CD14-positive monocyte (primary cell): ENCODE results near the gene ADAMTS4. TPM values are rescaled to one million over a fixed set of nuclear protein-coding genes. Genes with fewer than 3 reads are reported as not detected.
A peak's percentile ranks its signal among the peaks of the same experiment; 100 is the strongest.

Experiments used
- DNase-seq, 3 donors: peaks; one replicate each; pipeline ENCODE4 v3.0.0-alpha.2; 2011 to 2022
- H2AFZ ChIP-seq: 2 replicates; pipeline ENCODE4 v1.6.0; 2012; ENCODE audit warnings: mild to moderate bottlenecking, low read depth, low read length, inconsistent platforms; ENCODE audit not compliant: insufficient read depth, poor library complexity, severe bottlenecking
- H3K27ac ChIP-seq, 2 donors: 1 replicate in 1 of 2; 2 replicates in 1 of 2; pipeline ENCODE4 v1.5.1; 2012 to 2013; ENCODE audit warnings: low read length in 2 of 2, control low read depth in 1 of 2, inconsistent platforms in 1 of 2, low read depth in 1 of 2, mild to moderate bottlenecking in 1 of 2
- H3K27me3 ChIP-seq, 2 donors: one replicate each; pipeline versions ENCODE4 v1.6.0 to v1.6.1; 2011 to 2013; ENCODE audit warnings: low read length in 2 of 2; ENCODE audit not compliant: control insufficient read depth in 2 of 2, insufficient read depth in 2 of 2
- H3K36me3 ChIP-seq, 2 donors: replicated peaks in 1 of 2; 1 replicate in 1 of 2; 2 replicates in 1 of 2; pipeline versions ENCODE4 v1.5.1 to v1.6.1; 2012 to 2013; ENCODE audit warnings: low read length in 2 of 2, control low read depth in 1 of 2, inconsistent platforms in 1 of 2, mild to moderate bottlenecking in 1 of 2; ENCODE audit not compliant: insufficient read depth in 2 of 2, control insufficient read depth in 1 of 2
- H3K4me1 ChIP-seq, 2 donors: 1 replicate in 1 of 2; 2 replicates in 1 of 2; pipeline versions ENCODE4 v1.5.1 to v1.6.1; 2012 to 2013; ENCODE audit warnings: low read length in 2 of 2, control low read depth in 1 of 2, inconsistent platforms in 1 of 2, mild to moderate bottlenecking in 1 of 2, moderate library complexity in 1 of 2; ENCODE audit not compliant: insufficient read depth in 2 of 2, control insufficient read depth in 1 of 2
- H3K4me2 ChIP-seq: replicated peaks from 2 replicates; pipeline ENCODE3; 2012; ENCODE audit warnings: low read length, moderate library complexity, mild to moderate bottlenecking; ENCODE audit not compliant: poor library complexity, severe bottlenecking; ENCODE audit errors: extremely low read depth
- H3K4me3 ChIP-seq, 3 experiments: fragments of 200-600 bp in 1 of 3; sonication (generic) in 1 of 3; replicated peaks in 1 of 3; 1 replicate in 2 of 3; 2 replicates in 1 of 3; pipeline ENCODE4 v1.5.1; 2011 to 2013; ENCODE audit warnings: low read length in 3 of 3, mild to moderate bottlenecking in 3 of 3, control low read depth in 2 of 3, low read depth in 2 of 3, inconsistent platforms in 1 of 3, moderate library complexity in 1 of 3
- H3K79me2 ChIP-seq: 2 replicates; pipeline ENCODE4 v1.6.0; 2012; ENCODE audit warnings: mild to moderate bottlenecking, control low read depth, inconsistent platforms, low read length, moderate library complexity; ENCODE audit not compliant: insufficient read depth
- H3K9ac ChIP-seq: 2 replicates; pipeline ENCODE4 v1.6.0; 2017; ENCODE audit warnings: low read length, mild to moderate bottlenecking; ENCODE audit not compliant: insufficient read depth, poor library complexity, severe bottlenecking
- H3K9me3 ChIP-seq, 2 donors: replicated peaks in 1 of 2; 1 replicate in 1 of 2; 2 replicates in 1 of 2; pipeline versions ENCODE4 v1.5.1 to v1.6.1; 2012 to 2013; ENCODE audit warnings: low read length in 2 of 2, control low read depth in 1 of 2; ENCODE audit not compliant: control insufficient read depth in 1 of 2, insufficient read depth in 1 of 2
- H4K20me1 ChIP-seq: 2 replicates; pipeline ENCODE4 v1.6.0; 2012; ENCODE audit warnings: mild to moderate bottlenecking, low read length, control low read depth, moderate library complexity; ENCODE audit not compliant: insufficient read depth
- H3K27ac Mint-ChIP-seq, 7 donors: one replicate each; pipeline ENCODE4 v1.8.0; 2020; ENCODE audit warnings: mild to moderate bottlenecking in 7 of 7, mixed read lengths in 7 of 7, moderate library complexity in 6 of 7, inconsistent platforms in 2 of 7
- H3K27me3 Mint-ChIP-seq, 3 donors: one replicate each; pipeline ENCODE4 v1.8.0; 2021 to 2022; ENCODE audit warnings: low read depth in 3 of 3, mild to moderate bottlenecking in 3 of 3, mixed read lengths in 3 of 3, moderate library complexity in 3 of 3, inconsistent platforms in 1 of 3
- H3K36me3 Mint-ChIP-seq, 2 donors: one replicate each; pipeline ENCODE4 v1.8.0; 2020; ENCODE audit warnings: mixed read lengths in 2 of 2, inconsistent platforms in 1 of 2, mild to moderate bottlenecking in 1 of 2
- H3K4me1 Mint-ChIP-seq: one replicate; pipeline ENCODE4 v1.8.0; 2020; ENCODE audit warnings: mild to moderate bottlenecking, mixed read lengths
- H3K4me3 Mint-ChIP-seq, 2 donors: one replicate each; pipeline ENCODE4 v1.8.0; 2020; ENCODE audit warnings: mild to moderate bottlenecking in 2 of 2, mixed read lengths in 2 of 2, moderate library complexity in 1 of 2
- H3K9me3 Mint-ChIP-seq, 7 donors: one replicate each; pipeline ENCODE4 v1.8.0; 2020 to 2022; ENCODE audit warnings: mixed read lengths in 7 of 7, mild to moderate bottlenecking in 6 of 7, moderate library complexity in 6 of 7, inconsistent platforms in 2 of 7
- CTCF ChIP-seq: fragments of 200-600 bp; IDR thresholded peaks from one replicate; pipeline ENCODE4 v1.8.0; 2022; ENCODE audit warnings: antibody characterized with exemption, mild to moderate bottlenecking
- WGBS: methylation state at CpG from one replicate; pipeline ENCODE4 v1.1.5; 2013; ENCODE audit warnings: missing lambda C conversion rate; ENCODE audit not compliant: insufficient coverage; 5-methylcytosine and 5-hydroxymethylcytosine counted together
- intact Hi-C, 2 donors: fragments of 100-400 bp; cut with micrococcal nuclease; formaldehyde crosslinking; loops; one replicate each; pipeline versions ENCODE4 v1.15.0 to v1.15.1; 2023
- polyA plus RNA-seq, 3 donors: library from polyadenylated mRNA; depleted of rRNA in 1 of 3; unstranded in 2 of 3; stranded (reverse) in 1 of 3; fragments of 300-500 nt in 2 of 3; fragments of >200 nt in 1 of 3; fragmentation: Illumina TruSeq in 2 of 3; gene quantifications; 1 replicate in 2 of 3; 2 replicates in 1 of 3; pipeline ENCODE4 v1.2.3, GENCODE V29; 2012 to 2021

Gene ADAMTS4
- polyA plus RNA-seq, 3 donors: 0.01 to 0.04 TPM; not detected in 1

GRCh38 chr1:161201836-161202712, 3.2 kb upstream of the ADAMTS4 start, which contains the start of gene NDUFS2:
Gene NDUFS2 (plus strand): TSS chr1:161202367. CDS start chr1:161202386, 19 bp downstream.
- H4K20me1 ChIP-seq: no peaks in the 10 kb centered on the region
- Mint-ChIP-seq H3K4me3 (peak within 1 kb of the TSS; percentile 84 to 93), H3K36me3 (peaks cover 26 to 37% of the 10 kb centered on the region in 2 donors), H3K27me3 (peaks cover 0 to 1% (median 0%) of the 10 kb centered on the region in 3 donors), H3K4me1 (peaks cover 49% of the 10 kb centered on the region), H3K9me3 (peaks cover 0 to 2% (median 0%) of the 10 kb centered on the region in 7 donors), H3K27ac (peak within 1 kb of the TSS; percentile 93 to 98 (median 97))
- peak within 1 kb of the TSS; percentile 91 for H2AFZ ChIP-seq
- TF ChIP-seq CTCF: no peak
- peaks cover 48% of the 10 kb centered on the region for H3K79me2 ChIP-seq
- intact Hi-C loops: loop anchor here in 1 of 2 donors (5.0 kb wide), 1 partner anchor 185 kb away; no protein-coding TSS in a partner anchor
- H3K36me3 ChIP-seq: peaks cover 17 to 40% of the 10 kb centered on the region in 2 donors
- peaks cover 34 to 47% of the 10 kb centered on the region in 2 donors for H3K4me1 ChIP-seq
- peak within 1 kb of the TSS; percentile 90 to 100 (median 91) for H3K4me3 ChIP-seq
- 5% methylated on average over 45 of the region's 53 CpGs for WGBS
- H3K4me2 ChIP-seq: peak within 1 kb of the TSS; percentile 97
- peak within 1 kb of the TSS; percentile 80 to 95 for H3K27ac ChIP-seq
- no peaks in the 10 kb centered on the region for H3K9me3 ChIP-seq
- DNase-seq: peak; percentile 97 to 99 (median 99)
- no peaks in the 10 kb centered on the region for H3K27me3 ChIP-seq
- peak within 1 kb of the TSS; percentile 94 for H3K9ac ChIP-seq

GRCh38 chr1:161200992-161201835, 2.4 kb upstream of the ADAMTS4 start:
- H3K4me3 ChIP-seq: peak overlapping the region; percentile 39 to 100 (median 90)
- peak; percentile 46 to 76 (median 69) for DNase-seq
- intact Hi-C loops: loop anchor here in 1 of 2 donors (5.0 kb wide), 1 partner anchor 186 kb away; no protein-coding TSS in a partner anchor
- Mint-ChIP-seq H3K4me1 (peaks cover 48% of the 10 kb centered on the region), H3K4me3 (peak overlapping the region; percentile 84 to 93), H3K9me3 (no peaks in the 10 kb centered on the region), H3K36me3 (peaks cover 18 to 28% of the 10 kb centered on the region in 2 donors), H3K27me3 (peaks cover 0 to 2% (median 1%) of the 10 kb centered on the region in 3 donors), H3K27ac (peak overlapping the region; percentile 93 to 98 (median 97))
- H3K27me3 ChIP-seq: no peaks in the 10 kb centered on the region
- H3K4me1 ChIP-seq: peaks cover 34 to 49% of the 10 kb centered on the region in 2 donors
- no peaks in the 10 kb centered on the region for H3K9me3 ChIP-seq
- no peaks in the 10 kb centered on the region for H4K20me1 ChIP-seq
- H3K79me2 ChIP-seq: peaks cover 41% of the 10 kb centered on the region
- peak overlapping the region; percentile 94 for H3K9ac ChIP-seq
- H3K36me3 ChIP-seq: peaks cover 8 to 31% of the 10 kb centered on the region in 2 donors
- peak overlapping the region; percentile 97 for H3K4me2 ChIP-seq
- WGBS: 67% methylated on average over 6 of the region's 13 CpGs
- H2AFZ ChIP-seq: peak overlapping the region; percentile 91
- TF ChIP-seq CTCF: no peak
- peak overlapping the region; percentile 80 to 95 for H3K27ac ChIP-seq
